ENCODE results near the gene LAMC2. TPM values are rescaled to one million over a fixed set of nuclear protein-coding genes. Genes with fewer than 3 reads are reported as not detected.

LAMC2 gene
- total RNA-seq, 1 experiment from 2014 or later: 0.11 TPM

GRCh38 chr1:183237046-183237445 is 51.0 kb downstream of the LAMC2 start:
- ChIA-PET CTCF (no interaction called here), POLR2A (ENCODE audit: low non-redundant PET) (no interaction called here)
- Histone ChIP-seq H3K4me1 (ENCODE audit: insufficient read depth, low read length, poor library complexity, severe bottlenecking) (peaks cover 19% of the 10 kb centered on the region), H3K4me3 (ENCODE audit: low read depth, low read length, poor library complexity, severe bottlenecking) (no peak overlapping the region), H3K27ac (ENCODE audit: low read depth, low read length, poor library complexity, severe bottlenecking) (no peak overlapping the region), H3K36me3 (ENCODE audit: insufficient read depth, low read length, poor library complexity, severe bottlenecking) (no peaks in the 10 kb centered on the region), H3K9me3 (ENCODE audit: low read depth, low read length, poor library complexity, severe bottlenecking) (no peaks in the 10 kb centered on the region), H3K27me3 (replicated peaks; ENCODE audit: insufficient read depth, low read depth, low read length, poor library complexity) (no peaks in the 10 kb centered on the region)
- intact Hi-C loops (cut with micrococcal nuclease; ENCODE audit: unreplicated experiment): no loop called here
- no peak for TF ChIP-seq EZH2 (IDR thresholded peaks at IDR 0.05; ENCODE audit: borderline replicate concordance, low read depth, low read length, poor library complexity, severe bottlenecking)
- BruUV-seq (replicated peaks): no TSS peak
- DNase-seq (ENCODE audit: low spot score): no peak

GRCh38 chr1:183238071-183238470 is 52.0 kb downstream of the LAMC2 start:
- no peaks in the 10 kb centered on the region for H3K9me3 ChIP-seq (ENCODE audit: low read depth, low read length, poor library complexity, severe bottlenecking)
- TF ChIP-seq EZH2 (IDR thresholded peaks at IDR 0.05; ENCODE audit: borderline replicate concordance, low read depth, low read length, poor library complexity, severe bottlenecking) (no peak), CTCF (conservative IDR thresholded peaks at IDR 0.05; ENCODE audit: low read depth, low read length) (no peak)
- no peaks in the 10 kb centered on the region for H3K36me3 ChIP-seq (ENCODE audit: insufficient read depth, low read length, poor library complexity, severe bottlenecking)
- H3K4me3 ChIP-seq (ENCODE audit: low read depth, low read length, poor library complexity, severe bottlenecking): no peak overlapping the region
- H3K4me1 ChIP-seq (ENCODE audit: insufficient read depth, low read length, poor library complexity, severe bottlenecking): peaks cover 19% of the 10 kb centered on the region
- DNase-seq (ENCODE audit: low spot score): no peak
- intact Hi-C loops (cut with micrococcal nuclease; ENCODE audit: unreplicated experiment): no loop called here
- POLR2A ChIA-PET (ENCODE audit: low non-redundant PET): no interaction called here
- no TSS peak for BruUV-seq (replicated peaks)
- CTCF ChIA-PET: no interaction called here
- no peaks in the 10 kb centered on the region for H3K27me3 ChIP-seq (replicated peaks; ENCODE audit: insufficient read depth, low read depth, low read length, poor library complexity)
- no peak overlapping the region for H3K27ac ChIP-seq (ENCODE audit: low read depth, low read length, poor library complexity, severe bottlenecking)

GRCh38 chr1:183239220-183239742 is 53.2 kb downstream of the LAMC2 start:
- H3K4me1 ChIP-seq (ENCODE audit: insufficient read depth, low read length, poor library complexity, severe bottlenecking): peaks cover 14% of the 10 kb centered on the region
- BruUV-seq (replicated peaks): no TSS peak
- CTCF ChIA-PET: no interaction called here
- H3K27me3 ChIP-seq (replicated peaks; ENCODE audit: insufficient read depth, low read depth, low read length, poor library complexity): no peaks in the 10 kb centered on the region
- DNase-seq (ENCODE audit: low spot score): no peak
- POLR2A ChIA-PET (ENCODE audit: low non-redundant PET): no interaction called here
- H3K27ac ChIP-seq (ENCODE audit: low read depth, low read length, poor library complexity, severe bottlenecking): no peak overlapping the region
- no peak for TF ChIP-seq CTCF (conservative IDR thresholded peaks at IDR 0.05; ENCODE audit: low read depth, low read length)
- no peak for TF ChIP-seq EZH2 (IDR thresholded peaks at IDR 0.05; ENCODE audit: borderline replicate concordance, low read depth, low read length, poor library complexity, severe bottlenecking)
- intact Hi-C loops (cut with micrococcal nuclease; ENCODE audit: unreplicated experiment): no loop called here
- no peaks in the 10 kb centered on the region for H3K9me3 ChIP-seq (ENCODE audit: low read depth, low read length, poor library complexity, severe bottlenecking)
- no peak overlapping the region for H3K4me3 ChIP-seq (ENCODE audit: low read depth, low read length, poor library complexity, severe bottlenecking)
- H3K36me3 ChIP-seq (ENCODE audit: insufficient read depth, low read length, poor library complexity, severe bottlenecking): no peaks in the 10 kb centered on the region

GRCh38 chr1:183239793-183240525 is 53.9 kb downstream of the LAMC2 start:
- TF ChIP-seq CTCF (conservative IDR thresholded peaks at IDR 0.05; ENCODE audit: low read depth, low read length) (no peak), EZH2 (IDR thresholded peaks at IDR 0.05; ENCODE audit: borderline replicate concordance, low read depth, low read length, poor library complexity, severe bottlenecking) (no peak)
- Histone ChIP-seq H3K27me3 (replicated peaks; ENCODE audit: insufficient read depth, low read depth, low read length, poor library complexity) (no peaks in the 10 kb centered on the region), H3K9me3 (ENCODE audit: low read depth, low read length, poor library complexity, severe bottlenecking) (no peaks in the 10 kb centered on the region), H3K27ac (ENCODE audit: low read depth, low read length, poor library complexity, severe bottlenecking) (no peak overlapping the region), H3K4me1 (ENCODE audit: insufficient read depth, low read length, poor library complexity, severe bottlenecking) (peaks cover 16% of the 10 kb centered on the region), H3K4me3 (ENCODE audit: low read depth, low read length, poor library complexity, severe bottlenecking) (no peak overlapping the region), H3K36me3 (ENCODE audit: insufficient read depth, low read length, poor library complexity, severe bottlenecking) (no peaks in the 10 kb centered on the region)
- BruUV-seq (replicated peaks): no TSS peak
- intact Hi-C loops (cut with micrococcal nuclease; ENCODE audit: unreplicated experiment): no loop called here
- POLR2A ChIA-PET (ENCODE audit: low non-redundant PET): no interaction called here
- CTCF ChIA-PET: no interaction called here
- DNase-seq (ENCODE audit: low spot score): no peak

All from A673 (cell line).